CD4-positive, alpha-beta T cell treated with Interleukin-2 at 100 ng/mL for 4 hours (primary cell): ENCODE results near the gene ALG12.

Experiments used
- DNase-seq: peaks from one replicate; pipeline ENCODE4 v3.0.0-alpha.2; 2020; ENCODE audit warnings: low spot score

The ALG12 gene

GRCh38 chr22:49887064-49887451, 31.2 kb downstream of the ALG12 start:
- no peak for DNase-seq

GRCh38 chr22:49886346-49887063, 31.7 kb downstream of the ALG12 start:
- no peak for DNase-seq

GRCh38 chr22:49885881-49886280, 32.4 kb downstream of the ALG12 start:
- no peak for DNase-seq

GRCh38 chr22:49885281-49885680, 33.0 kb downstream of the ALG12 start:
- no peak for DNase-seq

GRCh38 chr22:49884503-49885260, 33.6 kb downstream of the ALG12 start:
- no peak for DNase-seq

- DNase-seq = no peak
These were observed 34.2 kb downstream of the ALG12 start for GRCh38 chr22:49884075-49884474.

GRCh38 chr22:49883294-49883640, 35.0 kb downstream of the ALG12 start:
- DNase-seq = no peak

- DNase-seq = no peak
These were observed 35.5 kb downstream of the ALG12 start for GRCh38 chr22:49882519-49883293.

GRCh38 chr22:49881856-49882255, 36.4 kb downstream of the ALG12 start:
- no peak for DNase-seq

GRCh38 chr22:49880281-49880680, 38.0 kb downstream of the ALG12 start:
- no peak for DNase-seq

- no peak for DNase-seq
These were observed 38.4 kb downstream of the ALG12 start for GRCh38 chr22:49879871-49880270.

GRCh38 chr22:49878206-49878605, 40.0 kb downstream of the ALG12 start:
- DNase-seq = no peak

- no peak for DNase-seq
These were observed 40.6 kb downstream of the ALG12 start for GRCh38 chr22:49877642-49878041.

GRCh38 chr22:49873228-49873940, 44.9 kb downstream of the ALG12 start:
- DNase-seq = no peak

- DNase-seq = no peak
These were observed 45.9 kb downstream of the ALG12 start for GRCh38 chr22:49872347-49872746.

GRCh38 chr22:49871482-49871881, 46.8 kb downstream of the ALG12 start:
- no peak for DNase-seq

GRCh38 chr22:49869845-49870712, 48.2 kb downstream of the ALG12 start:
- peak; percentile 59 for DNase-seq

- no peak for DNase-seq
These were observed 49.0 kb downstream of the ALG12 start for GRCh38 chr22:49869086-49869830.

- peak; percentile 42 for DNase-seq
These were observed 50.7 kb downstream of the ALG12 start for GRCh38 chr22:49867303-49868265.
